DMS153 treated with DMSO at 0.1 percent for 48 hours (cell line): Measurements from ENCODE around the gene RBBP4.
A peak's percentile ranks its signal among the peaks of the same experiment; 100 is the strongest.
"Not testable (repeated sequence)": the region's sequence is repeated elsewhere in the genome, so short reads cannot be mapped to it uniquely, and the experiment has no call there.

Source experiments
- DNase-seq: peaks from one replicate; lab custom pipeline; 2025; ENCODE audit not compliant: unreplicated experiment; lab: John Stamatoyannopoulos, UW

The RBBP4 gene

DNA sequence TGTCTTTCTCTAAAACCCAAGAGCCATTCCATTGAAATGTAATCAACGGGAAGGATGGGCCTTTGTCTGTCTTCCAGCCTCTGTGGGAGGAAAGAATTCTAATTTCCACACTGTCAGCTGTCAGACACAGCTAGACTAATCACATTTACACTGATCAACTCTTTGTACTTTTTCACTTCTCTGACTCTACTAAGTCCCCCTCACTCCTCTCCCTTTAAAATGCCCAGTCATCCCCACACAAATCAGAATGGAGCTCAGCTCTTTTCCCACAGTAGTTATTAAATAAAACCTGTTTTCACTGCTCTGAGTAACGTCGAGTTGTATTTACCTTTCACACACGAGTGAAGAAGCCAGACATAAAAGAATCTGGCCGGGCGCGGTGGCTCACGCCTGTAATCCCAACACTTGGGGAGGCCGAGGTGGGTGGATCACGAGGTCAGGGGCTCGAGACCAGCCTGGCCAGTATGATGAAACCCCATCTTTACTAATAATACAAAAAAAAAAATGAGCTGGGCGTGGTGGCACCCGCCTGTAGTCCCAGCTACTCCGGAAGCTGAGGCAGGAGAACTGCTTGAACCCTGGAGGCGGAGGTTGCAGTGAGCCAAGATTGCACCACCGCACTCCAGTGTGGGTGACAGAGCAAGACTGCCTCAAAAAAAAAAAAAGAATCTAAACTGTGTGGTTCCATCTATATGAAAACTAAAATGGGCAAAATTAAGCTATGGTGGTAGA is 13.9 kb upstream of the RBBP4 start:
- DNase-seq: no peak

DNA sequence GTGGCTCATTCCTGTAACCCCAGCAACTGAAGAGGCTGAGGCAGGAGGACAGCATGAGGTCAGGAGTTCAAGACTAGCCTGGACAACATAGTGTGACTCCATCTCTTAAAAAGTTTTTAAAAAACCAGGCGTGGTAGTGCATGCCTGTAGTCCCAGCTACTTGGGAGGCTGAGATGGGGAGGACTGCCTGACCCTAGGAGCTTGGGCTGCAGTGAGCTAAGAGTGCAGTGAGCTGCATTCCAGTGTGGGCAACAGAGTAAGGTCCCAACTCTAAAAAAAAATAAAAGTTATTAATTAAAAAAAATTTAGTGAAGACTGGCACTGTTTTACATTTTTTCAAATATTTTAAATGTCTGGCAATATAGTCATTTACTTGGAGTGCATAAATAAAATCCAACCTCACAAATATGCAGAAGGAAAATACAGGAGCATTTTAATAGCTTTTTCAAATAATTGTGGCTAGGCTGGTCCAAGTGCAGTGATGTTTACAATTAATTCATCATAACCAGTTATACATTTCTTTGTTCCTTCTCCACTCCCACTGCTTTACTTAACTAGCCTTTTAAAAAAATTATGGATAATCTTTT is 11.4 kb upstream of the RBBP4 start:
- DNase-seq: no peak

DNA sequence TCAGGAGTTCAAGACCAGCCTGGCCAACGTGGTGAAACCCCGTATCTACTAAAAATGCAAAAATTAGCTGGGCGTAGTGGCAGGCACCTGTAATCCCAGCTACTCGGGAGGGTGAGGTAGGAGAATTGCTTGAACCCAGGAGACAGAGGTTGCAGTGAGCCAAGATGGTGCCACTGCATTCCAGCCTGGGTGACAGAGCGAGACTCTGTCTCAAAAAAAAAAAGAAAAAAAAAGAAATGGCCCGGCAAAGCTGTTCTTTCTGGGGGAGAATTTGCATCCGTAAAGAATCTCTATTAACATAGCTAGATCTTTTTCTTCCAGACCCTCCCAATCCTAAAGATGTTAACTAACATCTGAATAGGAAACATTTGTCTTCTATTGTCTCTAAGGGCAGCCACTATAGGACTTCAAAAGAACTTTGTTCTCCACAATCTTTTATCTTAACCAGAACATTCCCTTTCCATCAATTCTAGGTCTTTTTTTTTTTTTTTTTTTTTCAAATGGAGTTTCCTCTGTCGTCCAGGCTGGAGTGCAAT is 8.6 kb upstream of the RBBP4 start:
- not testable (repeated sequence) for DNase-seq

DNA sequence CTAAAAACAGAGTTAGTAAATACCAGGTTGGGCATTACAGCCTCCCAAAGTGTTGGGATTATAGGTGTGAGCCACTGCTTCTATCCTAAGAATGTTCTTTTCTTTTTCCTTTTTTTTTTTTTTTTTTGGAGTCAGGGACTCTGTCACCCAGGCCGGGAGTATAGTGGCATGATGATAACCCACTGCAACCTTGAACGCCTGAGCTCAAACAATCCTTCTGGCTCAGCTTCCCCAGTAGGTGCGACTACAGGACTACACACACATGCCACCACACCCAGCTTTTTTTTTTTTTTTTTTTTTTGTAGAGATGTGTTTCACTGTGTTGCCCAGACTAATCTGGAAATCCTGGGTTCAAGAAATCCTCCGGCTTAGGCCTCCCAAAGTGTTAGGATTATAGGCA is 6.6 kb upstream of the RBBP4 start:
- no peak for DNase-seq

DNA sequence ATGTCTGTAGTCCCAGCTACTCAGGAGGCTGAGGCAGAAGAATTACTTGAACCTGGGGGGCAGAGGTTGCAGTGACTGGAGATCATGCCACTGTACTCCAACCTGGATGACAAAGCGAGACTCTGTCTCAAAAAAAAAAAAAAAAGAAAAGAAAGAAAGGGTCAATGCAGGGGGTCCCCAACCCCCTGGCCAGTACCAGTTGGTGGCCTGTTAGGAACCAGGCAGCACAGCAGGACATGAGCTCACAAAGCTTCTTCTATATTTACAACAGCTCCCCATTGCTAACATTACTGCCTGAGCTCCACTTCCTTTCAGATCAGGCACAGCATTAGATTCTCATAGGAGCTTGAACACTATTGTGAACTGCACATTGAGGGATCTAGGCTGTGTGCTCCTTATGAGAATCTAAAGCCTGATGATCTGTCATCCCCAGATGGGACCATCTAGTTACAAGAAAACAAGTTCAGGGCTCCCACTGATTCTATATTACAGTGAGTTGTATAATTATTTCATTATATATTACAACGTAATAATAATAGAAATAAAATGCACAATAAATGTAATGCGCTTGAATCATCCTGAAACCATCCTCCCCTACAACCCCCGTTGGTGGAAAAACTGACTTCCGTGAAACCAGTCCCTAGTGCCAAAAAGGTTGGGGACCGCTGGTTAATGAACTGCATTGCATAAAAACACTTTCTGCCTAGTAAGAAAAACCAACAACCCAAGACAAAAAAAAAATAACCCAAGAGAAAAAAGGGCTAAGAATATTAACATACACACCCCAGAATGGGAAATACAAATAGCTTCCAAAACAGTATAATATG is 3.5 kb upstream of the RBBP4 start:
- no peak for DNase-seq

DNA sequence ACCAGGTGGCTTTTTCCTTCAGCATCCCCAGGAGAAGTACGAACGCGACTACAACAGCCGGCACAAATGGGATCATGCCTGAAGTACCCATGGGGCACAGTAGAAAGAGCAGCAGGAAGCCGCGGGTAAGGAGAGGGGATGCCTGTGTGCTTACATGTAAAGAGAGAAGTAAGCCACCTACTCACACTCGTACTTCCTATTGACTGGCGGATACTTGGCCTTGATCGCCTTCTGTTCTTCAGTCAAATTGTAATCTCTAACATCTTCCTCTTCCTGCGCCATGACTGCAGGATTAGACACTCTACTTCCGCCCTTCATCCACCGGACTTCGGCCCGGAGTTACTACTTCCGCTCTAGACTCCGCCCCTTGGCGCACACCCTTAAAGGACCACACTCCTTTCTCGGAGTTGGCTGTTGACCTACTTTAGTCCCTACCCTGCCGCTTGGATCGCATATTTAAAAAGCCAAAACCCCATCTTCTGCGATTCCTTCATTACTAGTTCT is 708 bp upstream of the RBBP4 start, which contains the start of gene ZBTB8OS:
TSS of gene ZBTB8OS (minus strand) at position 303 of the 504 bp plus-strand sequence. CDS start at position 282, 21 bp downstream.
- DNase-seq: peak; percentile 97

DNA sequence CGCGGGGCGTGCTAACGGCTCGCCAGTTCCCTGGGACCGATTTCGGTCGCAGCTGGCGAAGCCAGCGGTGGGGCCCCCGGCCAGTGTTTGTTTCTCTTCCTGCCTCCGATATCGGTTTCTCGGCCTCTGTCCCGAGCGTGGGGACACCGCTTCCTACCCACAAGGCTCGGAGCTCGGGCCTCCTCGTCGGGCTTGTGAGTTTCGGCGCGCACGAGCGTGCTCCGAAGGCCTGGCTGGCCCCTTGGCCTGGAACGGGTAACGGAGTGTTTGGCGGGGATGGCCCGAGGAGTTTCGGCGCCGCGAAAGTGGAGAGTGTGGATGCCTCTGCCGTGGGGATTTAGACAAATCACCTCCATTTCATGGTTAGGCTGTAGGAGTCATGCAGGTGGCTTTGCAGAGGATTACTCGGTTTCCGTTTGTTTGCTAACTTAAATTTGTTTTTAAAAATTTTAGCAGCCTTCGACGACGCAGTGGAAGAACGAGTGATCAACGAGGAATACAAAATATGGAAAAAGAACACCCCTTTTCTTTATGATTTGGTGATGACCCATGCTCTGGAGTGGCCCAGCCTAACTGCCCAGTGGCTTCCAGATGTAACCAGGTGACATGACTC is 559 bp downstream of the RBBP4 start:
- no peak for DNase-seq

DNA sequence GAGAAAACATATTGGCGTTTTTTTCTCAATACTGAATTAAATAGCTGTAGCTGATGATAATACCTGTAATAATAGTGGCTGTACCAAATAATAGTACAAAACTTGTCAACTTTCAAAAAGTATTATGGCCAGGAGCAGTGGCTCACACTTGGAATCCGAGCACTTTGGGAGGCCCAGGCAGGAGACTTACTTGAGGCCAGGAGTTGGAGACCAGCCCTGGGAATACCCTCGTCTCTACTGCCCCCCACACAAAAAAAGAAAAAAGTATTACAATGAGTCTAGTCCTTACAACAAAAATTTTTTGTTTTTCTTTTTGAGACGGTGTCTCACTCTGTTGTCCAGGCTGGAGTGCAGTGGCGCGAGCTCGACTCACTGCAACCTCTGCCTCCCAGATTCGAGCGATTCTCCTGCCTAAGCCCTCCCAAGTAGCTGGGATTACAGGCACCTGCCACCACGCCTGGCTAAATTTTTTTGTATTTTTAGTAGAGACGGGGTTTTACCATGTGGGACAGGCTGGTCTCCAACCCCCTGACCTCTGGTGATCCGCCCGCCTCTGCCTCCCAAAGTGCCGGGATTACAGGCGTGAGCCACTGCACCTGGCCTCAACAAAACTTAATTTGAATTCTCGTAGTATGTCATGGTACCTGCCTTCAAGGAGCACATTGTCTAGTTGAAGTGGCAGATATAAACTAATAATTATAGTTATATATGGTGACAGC is 1.4 kb downstream of the RBBP4 start:
- DNase-seq: no peak

DNA sequence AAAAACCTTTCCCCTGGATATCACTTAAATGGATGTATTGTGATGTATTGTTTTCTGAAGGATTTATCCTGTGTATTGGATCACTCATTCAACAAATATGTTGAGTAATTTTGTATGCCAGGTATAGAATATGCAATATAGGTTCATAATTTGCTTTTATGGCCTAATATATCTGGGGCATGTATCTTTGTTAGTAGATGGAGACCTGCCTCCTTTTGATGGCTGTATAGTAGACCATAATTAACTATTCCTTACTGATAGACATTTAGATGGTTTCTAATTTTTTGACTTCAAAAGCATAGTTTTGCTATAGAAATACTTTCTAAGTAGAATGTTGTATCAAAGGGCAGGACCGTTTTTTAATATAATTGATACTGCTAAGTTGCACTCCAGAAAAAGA is 8.6 kb downstream of the RBBP4 start:
- no peak for DNase-seq

DNA sequence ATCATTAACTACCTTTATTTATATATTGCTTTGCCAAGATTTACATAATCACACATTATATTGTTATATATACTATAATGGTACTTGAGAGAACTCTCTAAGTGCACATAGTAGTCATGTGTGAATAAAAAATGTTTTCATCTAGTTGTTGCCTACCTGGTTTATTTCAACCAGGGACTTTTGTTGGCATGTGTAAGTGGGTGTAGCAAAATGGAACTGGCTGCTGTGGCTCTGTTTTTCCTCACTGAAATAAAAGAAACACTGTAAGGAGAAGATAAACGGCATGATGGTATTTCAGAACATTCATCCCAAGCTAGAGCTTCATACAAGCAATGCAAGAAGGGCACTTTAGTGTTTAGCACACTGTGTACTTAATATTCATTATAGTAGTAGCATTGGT is 14.9 kb downstream of the RBBP4 start:
- DNase-seq: no peak

DNA sequence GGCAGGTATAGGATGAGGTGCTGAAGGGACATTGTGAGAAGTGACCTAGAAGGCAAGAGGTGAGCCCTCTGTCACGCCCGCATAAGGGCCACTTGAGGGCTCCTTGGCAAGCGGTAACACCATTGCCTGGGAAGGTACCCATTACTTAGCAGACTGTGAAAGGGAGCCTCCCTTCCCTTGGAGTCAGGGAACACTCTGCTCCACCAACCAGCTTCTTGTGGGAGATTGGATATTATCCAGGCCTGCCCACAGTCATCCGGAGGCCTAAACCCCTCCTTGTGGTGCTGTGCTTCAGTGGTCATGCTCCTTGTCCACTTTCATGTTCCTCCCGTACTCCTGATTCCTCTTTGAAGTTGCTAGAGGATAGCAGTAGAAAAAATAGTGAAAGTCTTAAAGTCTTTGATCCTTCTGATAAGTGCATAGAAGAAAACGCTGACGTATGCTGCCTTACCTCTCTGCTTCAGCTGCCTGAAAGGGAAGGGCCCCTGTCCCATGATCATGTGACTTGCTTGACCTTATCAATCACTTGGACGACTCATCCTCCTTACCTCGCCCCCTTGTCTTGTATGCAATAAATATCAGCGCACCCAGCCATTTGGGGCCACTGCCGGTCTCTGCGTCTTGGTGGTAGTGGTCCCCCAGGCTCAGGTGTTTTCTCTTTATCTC is 16.0 kb downstream of the RBBP4 start:
- DNase-seq: no peak

DNA sequence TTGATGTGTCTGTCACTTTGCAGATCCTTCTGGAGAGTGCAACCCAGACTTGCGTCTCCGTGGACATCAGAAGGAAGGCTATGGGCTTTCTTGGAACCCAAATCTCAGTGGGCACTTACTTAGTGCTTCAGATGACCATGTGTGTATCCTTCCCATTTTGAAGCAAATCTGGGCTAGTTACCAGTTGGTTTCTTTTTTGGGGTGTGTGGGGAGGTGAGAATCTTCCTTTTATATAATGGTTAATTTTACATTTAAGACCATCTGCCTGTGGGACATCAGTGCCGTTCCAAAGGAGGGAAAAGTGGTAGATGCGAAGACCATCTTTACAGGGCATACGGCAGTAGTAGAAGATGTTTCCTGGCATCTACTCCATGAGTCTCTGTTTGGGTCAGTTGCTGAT is 17.7 kb downstream of the RBBP4 start:
- not testable (repeated sequence) for DNase-seq

DNA sequence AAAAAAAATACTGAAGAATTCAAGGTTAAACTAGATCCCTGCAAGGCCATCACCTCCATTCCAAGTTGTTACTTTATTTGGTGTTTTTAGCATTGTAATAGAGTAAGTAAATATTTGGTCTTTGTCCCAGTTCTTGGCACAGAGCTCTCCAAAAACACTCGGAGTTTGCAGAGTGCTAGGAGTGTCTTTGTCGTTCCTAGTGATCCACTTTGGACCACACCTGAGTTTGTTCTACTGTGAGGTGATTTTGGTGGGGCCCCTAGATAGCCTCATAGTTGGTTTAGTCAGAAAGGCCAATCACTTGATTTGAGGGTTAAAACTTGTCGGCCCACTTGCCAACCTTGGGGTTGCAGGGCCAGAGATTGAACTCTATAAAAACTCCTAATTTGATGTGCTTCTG is 25.9 kb downstream of the RBBP4 start:
- DNase-seq: no peak

DNA sequence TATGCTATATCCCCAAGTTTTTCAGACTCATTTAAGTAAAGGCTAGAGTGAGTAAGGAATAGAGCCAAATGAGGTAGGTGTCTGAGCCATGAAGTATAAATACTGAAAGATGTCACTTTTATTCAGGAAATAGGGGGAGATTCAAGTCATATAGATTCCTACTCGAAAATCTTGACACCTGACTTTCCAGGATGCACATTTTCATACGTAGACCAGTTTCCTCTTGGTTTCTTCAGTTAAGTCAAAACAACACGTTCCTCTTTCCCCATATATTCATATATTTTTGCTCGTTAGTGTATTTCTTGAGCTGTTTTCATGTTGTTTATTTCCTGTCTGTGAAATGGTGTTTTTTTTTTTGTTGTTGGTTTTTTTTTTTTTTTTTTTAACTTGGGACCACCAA is 29.0 kb downstream of the RBBP4 start:
- not testable (repeated sequence) for DNase-seq

DNA sequence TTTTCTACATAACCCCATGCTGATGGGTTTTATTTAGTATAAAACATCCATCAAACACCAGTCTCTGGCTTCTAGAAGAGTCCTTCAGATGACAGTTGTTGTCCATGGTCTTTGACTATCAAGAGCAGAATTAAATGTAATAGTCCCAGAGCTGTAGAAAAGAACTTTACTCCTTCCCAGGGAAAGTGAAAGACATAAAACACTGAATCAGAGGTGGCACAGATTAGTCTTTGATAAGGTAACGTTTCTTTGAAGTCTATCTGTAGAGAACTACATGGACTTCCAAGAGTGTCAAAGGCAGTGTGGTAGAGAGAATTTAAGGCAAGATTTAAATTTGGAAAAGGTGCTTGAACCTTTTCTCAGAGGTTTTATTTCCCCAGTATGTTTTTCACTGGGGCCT is 29.6 kb downstream of the RBBP4 start:
- no peak for DNase-seq

DNA sequence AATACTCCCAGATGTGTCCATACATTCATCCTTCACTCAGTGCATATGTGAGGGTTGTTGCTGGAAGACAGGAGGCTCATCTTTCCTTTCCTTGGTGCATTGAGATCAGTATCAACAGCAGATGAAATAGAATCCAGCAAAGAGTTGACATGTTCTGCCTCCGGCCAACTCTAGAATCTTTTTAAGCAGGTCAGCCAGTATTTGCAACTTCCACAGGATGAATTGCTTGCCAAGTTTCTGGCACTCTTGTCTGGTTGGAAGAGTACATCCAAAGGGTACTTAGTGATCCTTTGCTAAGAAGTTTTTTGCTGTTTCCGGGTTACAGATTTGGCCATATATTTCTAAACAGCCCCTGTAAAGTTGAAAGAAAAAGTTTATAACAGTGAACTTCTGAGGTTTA is 30.5 kb downstream of the RBBP4 start:
- DNase-seq: no peak

DNA sequence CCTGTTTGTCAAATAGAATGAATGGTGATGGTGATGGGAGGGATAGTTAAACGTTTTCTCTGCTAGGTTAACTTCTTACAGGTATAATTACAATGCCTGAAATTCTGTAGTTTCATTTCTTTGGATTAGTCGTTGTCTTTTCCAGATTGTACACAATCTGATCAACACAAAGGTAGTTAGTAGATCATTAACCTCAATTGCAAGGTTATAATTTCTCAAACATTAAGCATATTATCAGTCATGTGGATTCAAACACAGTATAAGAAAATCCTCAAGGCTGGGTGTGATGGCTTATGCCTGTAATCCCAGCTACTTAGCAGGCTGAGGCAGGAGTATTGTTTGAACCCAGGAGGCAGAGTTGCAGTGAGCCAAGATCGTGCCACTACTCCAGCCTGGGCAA is 31.0 kb downstream of the RBBP4 start:
- DNase-seq: no peak

DNA sequence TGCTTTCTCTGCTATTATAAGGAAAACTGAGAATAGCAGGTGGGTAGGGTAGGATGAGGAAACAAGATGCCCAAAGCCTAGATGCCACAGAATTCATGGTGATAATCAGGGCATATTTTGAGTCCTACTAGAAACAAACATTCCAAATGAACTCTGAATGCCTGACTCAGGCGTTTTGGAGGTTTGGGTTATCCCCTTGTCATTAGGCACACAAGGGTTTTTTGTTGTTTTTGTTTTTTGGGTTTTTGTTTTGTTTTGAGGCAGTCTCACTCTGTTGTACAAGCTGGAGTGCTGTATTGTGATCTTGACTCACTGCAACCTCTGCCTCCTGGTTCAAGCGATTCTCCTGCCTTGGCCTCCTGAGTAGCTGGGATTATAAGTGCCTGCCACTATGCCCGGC is 32.4 kb downstream of the RBBP4 start:
- DNase-seq: no peak

DNA sequence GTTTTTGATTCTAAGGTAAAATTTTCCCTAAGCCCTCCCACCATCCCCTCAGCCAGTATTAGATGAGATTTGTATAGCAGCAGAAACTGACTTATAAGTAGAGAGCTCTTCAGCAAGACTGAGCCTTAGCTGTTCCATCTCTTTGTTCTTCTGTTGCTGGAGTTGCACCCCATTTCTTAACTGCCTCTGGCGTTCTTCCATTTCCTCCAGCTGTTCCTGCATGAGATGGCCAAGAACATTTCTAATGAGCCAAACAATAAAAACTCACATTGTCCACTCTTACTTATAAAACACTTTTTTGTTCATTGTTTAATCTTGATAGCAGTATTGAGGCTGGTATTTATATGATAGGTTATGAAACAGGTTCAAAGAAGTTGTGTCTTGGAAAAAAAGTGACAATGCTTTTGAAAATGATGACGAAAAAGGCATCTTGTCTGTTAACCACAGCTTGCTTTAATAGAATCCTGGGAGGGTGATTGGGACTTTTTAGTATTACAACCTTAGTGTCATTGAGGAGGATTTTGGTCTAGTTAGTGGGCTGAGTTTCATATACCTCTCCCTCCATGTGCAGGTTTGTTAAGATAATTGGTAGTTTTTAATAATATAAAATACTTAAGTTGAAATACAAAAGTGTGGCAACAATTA is 33.3 kb downstream of the RBBP4 start:
- no peak for DNase-seq
